Endothelial cell (in vitro differentiated cells): ENCODE results near the gene NRDC. TPM values are rescaled to one million over a fixed set of nuclear protein-coding genes. Genes with fewer than 3 reads are reported as not detected.

Source experiments
- DNase-seq: peaks from one replicate; pipeline ENCODE4 v3.0.0; 2021; ENCODE audit warnings: low spot score
- H3K27ac Mint-ChIP-seq: one replicate; pipeline ENCODE4 v1.8.0; 2021; ENCODE audit warnings: mixed read lengths, inconsistent platforms; ENCODE audit not compliant: unreplicated experiment
- H3K27me3 Mint-ChIP-seq: one replicate; pipeline ENCODE4 v1.8.0; 2021; ENCODE audit warnings: mild to moderate bottlenecking, moderate library complexity, mixed read lengths, inconsistent platforms; ENCODE audit not compliant: unreplicated experiment
- H3K36me3 Mint-ChIP-seq: one replicate; pipeline ENCODE4 v1.8.0; 2021; ENCODE audit warnings: mild to moderate bottlenecking, low read depth, mixed read lengths, inconsistent platforms; ENCODE audit not compliant: unreplicated experiment
- H3K4me1 Mint-ChIP-seq: one replicate; pipeline ENCODE4 v1.8.0; 2021; ENCODE audit warnings: mild to moderate bottlenecking, mixed read lengths, inconsistent platforms; ENCODE audit not compliant: unreplicated experiment
- H3K4me3 Mint-ChIP-seq: one replicate; pipeline ENCODE4 v1.8.0; 2021; ENCODE audit warnings: mild to moderate bottlenecking, mixed read lengths, inconsistent platforms; ENCODE audit not compliant: unreplicated experiment
- H3K9me3 Mint-ChIP-seq: one replicate; pipeline ENCODE4 v1.8.0; 2021; ENCODE audit warnings: mixed read lengths, inconsistent platforms; ENCODE audit not compliant: unreplicated experiment
- total RNA-seq: library from RNA; stranded (reverse); fragmentation: NEBNext Ultra II Directional; extraction: Animal tissue kit (Norgen Biotek cat#: 25700); gene quantifications from one replicate; pipeline ENCODE4 v1.2.1, GENCODE V29; 2021; ENCODE audit not compliant: unreplicated experiment
- TF ChIP-seq, protein P1 (sequence below): fragments of 200-600 bp; sonication (generic); IDR thresholded peaks from one replicate; pipeline ENCODE4 v1.5.0; 2021; ENCODE audit warnings: antibody characterized with exemption; ENCODE audit not compliant: unreplicated experiment

The NRDC gene
- total RNA-seq, 1 donor from 2014 or later: 135 TPM

DNA sequence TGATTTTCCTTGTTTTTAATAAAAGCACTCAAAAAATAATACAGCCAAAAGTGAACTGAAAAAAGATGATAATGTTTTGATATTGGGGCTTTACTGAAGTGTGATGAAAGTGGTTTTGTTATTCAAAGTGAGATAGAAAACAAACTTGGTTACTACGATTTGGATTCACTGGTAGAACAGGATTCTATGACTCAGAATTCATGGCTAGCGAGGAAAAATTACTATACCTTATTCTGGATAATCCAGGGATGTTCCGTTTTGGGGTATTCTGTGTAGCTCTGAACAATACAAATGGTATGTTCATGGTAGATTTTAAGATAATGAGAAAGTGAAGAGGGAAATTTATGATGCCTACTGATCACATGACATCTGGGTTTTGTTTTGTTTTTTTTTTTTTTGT lies 117.7 kb downstream of the NRDC start:
- TF ChIP-seq, protein P1, sequence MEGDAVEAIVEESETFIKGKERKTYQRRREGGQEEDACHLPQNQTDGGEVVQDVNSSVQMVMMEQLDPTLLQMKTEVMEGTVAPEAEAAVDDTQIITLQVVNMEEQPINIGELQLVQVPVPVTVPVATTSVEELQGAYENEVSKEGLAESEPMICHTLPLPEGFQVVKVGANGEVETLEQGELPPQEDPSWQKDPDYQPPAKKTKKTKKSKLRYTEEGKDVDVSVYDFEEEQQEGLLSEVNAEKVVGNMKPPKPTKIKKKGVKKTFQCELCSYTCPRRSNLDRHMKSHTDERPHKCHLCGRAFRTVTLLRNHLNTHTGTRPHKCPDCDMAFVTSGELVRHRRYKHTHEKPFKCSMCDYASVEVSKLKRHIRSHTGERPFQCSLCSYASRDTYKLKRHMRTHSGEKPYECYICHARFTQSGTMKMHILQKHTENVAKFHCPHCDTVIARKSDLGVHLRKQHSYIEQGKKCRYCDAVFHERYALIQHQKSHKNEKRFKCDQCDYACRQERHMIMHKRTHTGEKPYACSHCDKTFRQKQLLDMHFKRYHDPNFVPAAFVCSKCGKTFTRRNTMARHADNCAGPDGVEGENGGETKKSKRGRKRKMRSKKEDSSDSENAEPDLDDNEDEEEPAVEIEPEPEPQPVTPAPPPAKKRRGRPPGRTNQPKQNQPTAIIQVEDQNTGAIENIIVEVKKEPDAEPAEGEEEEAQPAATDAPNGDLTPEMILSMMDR: no peak
- no peak overlapping the region for H3K4me3 Mint-ChIP-seq
- peak overlapping the region; percentile 22 for H3K27ac Mint-ChIP-seq
- peaks cover 15% of the 10 kb centered on the region for H3K36me3 Mint-ChIP-seq
- DNase-seq: no peak
- no peaks in the 10 kb centered on the region for H3K27me3 Mint-ChIP-seq
- peaks cover 3% of the 10 kb centered on the region for H3K4me1 Mint-ChIP-seq
- H3K9me3 Mint-ChIP-seq: no peaks in the 10 kb centered on the region

DNA sequence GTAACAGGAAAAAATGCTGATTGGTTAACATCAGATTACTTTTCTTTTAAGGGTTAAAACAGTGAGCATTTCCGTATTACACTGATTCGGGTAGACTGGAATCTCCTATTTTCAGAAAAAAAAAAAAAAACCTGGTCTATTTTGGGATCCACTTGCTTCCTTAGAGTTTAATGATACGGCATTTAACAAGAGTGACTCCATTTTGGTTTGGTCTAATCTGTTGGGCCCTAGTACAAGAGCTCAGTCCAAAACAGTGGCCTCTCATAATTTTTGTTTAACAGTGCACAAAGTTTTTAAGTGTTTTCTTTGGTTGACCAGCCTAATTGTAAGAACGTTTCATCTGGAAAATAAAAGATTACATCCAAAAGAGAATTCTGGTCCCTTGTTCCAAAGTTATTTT lies 120.2 kb downstream of the NRDC start:
- TF ChIP-seq, protein P1: no peak
- no peak for DNase-seq
- peaks cover 3% of the 10 kb centered on the region for H3K4me1 Mint-ChIP-seq
- peaks cover 7% of the 10 kb centered on the region for H3K36me3 Mint-ChIP-seq
- H3K4me3 Mint-ChIP-seq: no peak overlapping the region
- H3K27me3 Mint-ChIP-seq: no peaks in the 10 kb centered on the region
- H3K9me3 Mint-ChIP-seq: no peaks in the 10 kb centered on the region
- H3K27ac Mint-ChIP-seq: no peak overlapping the region

DNA sequence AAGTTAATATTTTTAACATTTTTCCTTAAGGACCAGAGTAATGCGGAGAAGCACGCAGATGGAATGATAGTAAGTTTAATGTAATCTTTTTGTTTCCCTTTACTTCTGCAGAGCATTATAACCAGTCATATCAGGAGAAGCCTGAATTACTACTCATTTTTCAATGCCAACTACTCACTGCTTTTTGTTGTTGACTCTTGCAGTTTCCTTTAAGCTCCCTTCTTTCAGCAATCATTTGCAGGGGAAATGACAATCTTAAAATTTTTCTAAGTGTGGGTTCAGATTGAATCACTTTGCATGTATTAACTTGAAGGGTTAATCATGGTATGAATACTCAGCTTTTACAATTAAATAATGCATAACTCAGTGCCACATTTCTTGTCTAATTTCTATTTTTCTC lies 122.2 kb downstream of the NRDC start:
- Mint-ChIP-seq H3K9me3 (no peaks in the 10 kb centered on the region), H3K27ac (no peak overlapping the region), H3K4me3 (no peak overlapping the region), H3K4me1 (peaks cover 3% of the 10 kb centered on the region), H3K27me3 (no peaks in the 10 kb centered on the region), H3K36me3 (peaks cover 13% of the 10 kb centered on the region)
- DNase-seq: no peak
- TF ChIP-seq, protein P1: no peak

DNA sequence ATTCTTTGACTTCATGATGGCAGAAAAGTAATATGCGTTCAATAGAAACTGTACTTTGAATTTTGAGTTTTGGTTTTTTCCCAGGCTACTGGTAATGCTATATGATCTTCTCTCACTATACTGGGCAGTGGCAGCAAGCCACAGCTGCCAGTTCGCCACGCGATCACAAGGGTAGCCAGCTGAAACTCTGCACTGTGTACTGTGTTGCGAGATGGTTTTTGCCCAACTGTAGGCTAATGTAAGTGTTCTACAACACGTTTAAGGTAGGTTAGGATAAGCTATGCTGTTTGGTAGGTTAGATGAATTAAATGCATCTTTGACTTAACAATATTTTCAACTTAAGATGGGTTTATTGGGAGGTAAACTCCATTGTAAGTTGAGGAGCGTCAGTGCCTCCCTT lies 123.1 kb downstream of the NRDC start:
- Mint-ChIP-seq H3K36me3 (peaks cover 12% of the 10 kb centered on the region), H3K27ac (no peak overlapping the region), H3K4me3 (no peak overlapping the region), H3K27me3 (no peaks in the 10 kb centered on the region), H3K9me3 (no peaks in the 10 kb centered on the region), H3K4me1 (peaks cover 3% of the 10 kb centered on the region)
- no peak for DNase-seq
- TF ChIP-seq, protein P1: no peak

DNA sequence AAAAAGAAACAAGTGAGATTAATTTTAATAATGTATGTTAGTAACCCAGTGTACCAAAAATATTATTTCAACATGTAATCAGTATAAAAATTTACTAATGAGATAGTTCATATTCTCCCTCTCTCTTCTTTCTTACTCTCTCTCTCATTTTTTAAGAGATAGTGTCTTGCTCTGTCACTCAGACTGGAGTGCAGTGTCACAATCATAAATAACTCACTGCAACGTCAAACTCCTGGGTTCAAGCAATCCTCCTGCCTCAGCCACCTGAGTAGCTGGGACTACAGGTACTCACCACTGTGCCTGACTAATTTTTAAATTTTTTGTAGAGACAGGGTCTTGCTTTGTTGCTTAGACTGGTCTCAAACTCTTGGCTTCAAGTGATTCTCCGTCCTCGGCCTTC lies 123.9 kb downstream of the NRDC start:
- Mint-ChIP-seq H3K27me3 (no peaks in the 10 kb centered on the region), H3K4me3 (no peak overlapping the region), H3K36me3 (peaks cover 12% of the 10 kb centered on the region), H3K4me1 (peaks cover 3% of the 10 kb centered on the region), H3K9me3 (no peaks in the 10 kb centered on the region), H3K27ac (no peak overlapping the region)
- no peak for DNase-seq
- TF ChIP-seq, protein P1: no peak
